GM10266 (cell line): Measurements from ENCODE around the gene HEXIM2.

Source experiments
- DNase-seq: peaks from one replicate; pipeline ENCODE4 v3.0.0; 2012; ENCODE audit errors: extremely low spot score
- CTCF ChIP-seq: IDR thresholded peaks from 2 replicates; pipeline ENCODE4 v1.5.1; 2012; ENCODE audit warnings: mild to moderate bottlenecking, low read depth; ENCODE audit not compliant: control insufficient read depth, insufficient read depth; ENCODE audit errors: missing control alignments

Gene HEXIM2

GRCh38 chr17:45128989-45129388 lies 32.7 kb upstream of the HEXIM2 start:
- no peak for DNase-seq
- no peak for TF ChIP-seq CTCF

DNA sequence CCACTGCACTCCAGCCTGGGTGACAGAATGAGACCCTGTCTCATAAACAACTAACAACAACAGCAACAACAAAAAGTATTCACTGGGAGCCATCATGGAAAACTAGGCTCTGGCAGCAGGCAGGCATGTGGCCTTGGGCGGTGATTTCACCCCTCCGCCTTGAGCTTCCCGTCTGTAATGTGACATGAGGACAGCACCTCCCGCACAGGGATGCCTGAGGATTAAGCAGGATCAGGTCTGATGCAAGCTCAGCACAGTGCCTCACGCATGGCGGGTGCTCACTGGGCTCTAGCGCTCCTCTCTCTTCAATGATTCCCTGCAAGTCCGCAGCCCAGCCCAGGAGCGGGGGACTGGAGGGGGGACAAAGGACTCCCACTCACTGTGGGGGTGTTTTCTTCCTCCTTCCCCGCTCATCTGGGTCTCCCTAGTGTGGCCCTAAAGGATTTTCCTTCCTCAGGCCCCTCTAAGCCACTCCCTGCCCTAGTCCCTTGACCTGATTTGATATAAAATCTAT lies 32.2 kb upstream of the HEXIM2 start:
- no peak for DNase-seq
- TF ChIP-seq CTCF, result no peak

DNA sequence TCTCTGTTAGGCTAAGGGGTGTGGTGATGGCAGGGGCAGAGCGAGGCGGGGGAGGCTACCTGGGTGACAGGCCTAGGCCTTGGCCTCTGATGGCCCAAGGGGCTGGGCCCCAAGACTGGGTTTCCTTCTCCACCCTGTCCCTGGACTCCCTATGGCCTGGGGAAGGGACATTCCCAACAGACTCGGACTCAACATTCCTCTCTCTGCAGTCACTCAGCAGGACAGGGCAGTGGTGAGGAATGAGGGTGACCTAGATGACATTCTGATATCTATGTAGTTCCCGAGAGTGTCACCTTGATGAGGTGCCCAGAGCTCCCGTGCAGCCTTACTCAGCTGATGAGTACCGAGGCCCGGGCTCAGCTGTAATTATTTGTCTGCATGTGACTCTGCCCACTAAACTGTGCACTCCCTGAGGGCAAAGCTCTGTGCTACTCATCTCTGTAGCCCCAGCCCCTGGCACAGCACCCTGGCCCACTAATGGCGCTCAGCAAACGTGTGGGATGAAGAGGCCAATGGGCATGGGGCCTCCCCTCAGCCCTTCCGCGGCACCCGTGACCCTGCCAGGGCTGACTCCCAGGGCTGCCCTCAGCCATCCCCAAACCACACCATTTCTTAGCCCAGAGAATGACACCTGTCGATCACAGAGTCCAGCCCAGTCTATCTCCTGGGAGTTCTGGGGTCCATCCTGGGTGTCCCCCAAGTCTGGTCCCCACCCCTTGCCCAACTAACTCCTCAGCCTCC lies 31.6 kb upstream of the HEXIM2 start:
- DNase-seq, result no peak
- no peak for TF ChIP-seq CTCF

GRCh38 chr17:45130681-45131615 lies 30.7 kb upstream of the HEXIM2 start:
- DNase-seq, result no peak
- TF ChIP-seq CTCF, result no peak

GRCh38 chr17:45131616-45132319 lies 29.9 kb upstream of the HEXIM2 start:
- DNase-seq, result peak; percentile 60
- peak; percentile 65 for TF ChIP-seq CTCF

DNA sequence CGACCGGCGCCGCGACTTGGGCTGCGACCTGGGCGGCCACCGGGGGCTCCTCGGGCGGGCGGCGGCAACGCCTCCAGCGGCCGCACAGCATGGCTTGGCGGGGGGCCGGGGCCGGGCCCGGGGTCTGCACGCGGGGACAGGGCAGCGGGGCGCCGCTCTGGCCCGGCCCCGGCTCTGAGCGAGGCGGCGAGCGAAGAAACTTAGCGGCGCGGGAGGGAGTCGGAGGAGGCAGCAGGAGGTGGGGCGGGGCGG lies 29.4 kb upstream of the HEXIM2 start, which contains the start of gene PLCD3:
PLCD3 (minus strand) TSS at position 196 of the 252 bp plus-strand sequence; CDS start at position 91, 105 bp downstream.
- no peak for TF ChIP-seq CTCF
- DNase-seq, result no peak
